Mesodermal cell (in vitro differentiated cells): ENCODE measurements around the gene MCEMP1.

Source experiments
- H3K27ac ChIP-seq: 2 replicates; pipeline ENCODE4 v1.7.0; 2013; ENCODE audit warnings: mild to moderate bottlenecking, low read depth, low read length, moderate library complexity; ENCODE audit not compliant: severe bottlenecking
- H3K36me3 ChIP-seq: 2 replicates; pipeline ENCODE4 v1.7.1; 2013; ENCODE audit warnings: mild to moderate bottlenecking, low read length, moderate library complexity; ENCODE audit not compliant: control insufficient read depth, insufficient read depth
- H3K4me1 ChIP-seq: one replicate; pipeline ENCODE4 v1.7.1; 2013; ENCODE audit warnings: mild to moderate bottlenecking, low read length; ENCODE audit not compliant: insufficient read depth, control insufficient read depth, poor library complexity, severe bottlenecking
- H3K4me3 ChIP-seq: 2 replicates; pipeline ENCODE4 v1.7.0; 2013; ENCODE audit warnings: low read length, control low read depth, mild to moderate bottlenecking; ENCODE audit not compliant: insufficient read depth, poor library complexity, severe bottlenecking; ENCODE audit errors: extremely low read depth
- H3K9me3 ChIP-seq: 2 replicates; pipeline ENCODE4 v1.7.1; 2013; ENCODE audit warnings: mild to moderate bottlenecking, low read length, moderate library complexity; ENCODE audit not compliant: control insufficient read depth
- WGBS, 2 experiments: methylation state at CpG; one replicate each; pipeline ENCODE4 v1.1.5; 2013; ENCODE audit warnings: missing lambda C conversion rate in 2 of 2; ENCODE audit not compliant: insufficient coverage in 2 of 2; 5-methylcytosine and 5-hydroxymethylcytosine counted together

Gene MCEMP1

DNA sequence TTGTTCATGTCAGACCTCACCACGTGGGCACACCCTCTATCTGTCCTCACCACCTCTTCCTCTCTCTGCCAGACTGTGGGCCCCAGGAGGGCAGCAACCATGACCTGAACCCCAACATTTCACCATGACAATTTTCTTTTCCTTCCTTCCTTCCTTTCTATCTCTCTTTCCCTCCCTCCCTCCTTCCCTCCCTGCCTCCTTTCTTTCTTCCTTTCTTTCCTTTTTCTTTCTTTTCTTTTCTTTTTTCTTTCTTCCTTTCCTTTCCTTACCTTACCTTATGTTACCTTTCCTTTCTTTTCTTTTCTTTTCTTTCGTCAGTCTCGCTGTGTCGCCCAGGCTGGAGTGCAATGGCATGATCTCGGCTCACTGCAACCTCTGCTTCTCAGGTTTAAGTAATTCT lies 33.7 kb downstream of the MCEMP1 start:
- no peaks in the 10 kb centered on the region for H3K9me3 ChIP-seq
- 80 to 88% methylated on average over 5 of the region's 5 CpGs for WGBS, 2 experiments
- H3K27ac ChIP-seq: no peak overlapping the region
- no peak overlapping the region for H3K4me3 ChIP-seq
- no peaks in the 10 kb centered on the region for H3K36me3 ChIP-seq
- no peaks in the 10 kb centered on the region for H3K4me1 ChIP-seq

DNA sequence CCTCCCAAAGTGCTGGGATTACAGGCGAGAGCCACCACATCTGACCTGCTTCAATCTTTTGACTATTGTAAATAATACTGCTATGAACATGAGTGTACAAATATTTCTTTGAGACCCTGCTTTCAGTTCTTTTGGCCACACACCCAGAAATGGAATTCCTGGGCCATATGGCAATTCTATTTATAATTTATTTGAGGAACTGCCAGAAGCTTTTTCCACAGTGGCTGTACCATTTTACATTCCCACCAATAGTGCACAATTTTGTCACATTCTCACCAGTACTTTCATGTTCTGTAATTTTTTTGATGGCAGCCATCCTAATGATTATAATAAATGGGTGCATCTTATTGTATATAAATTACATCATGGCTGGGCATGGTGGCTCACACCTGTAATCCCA lies 38.8 kb downstream of the MCEMP1 start:
- WGBS, 2 experiments: no CpG with 5 or more reads among the region's 1 CpG
- Histone ChIP-seq H3K36me3 (no peaks in the 10 kb centered on the region), H3K4me3 (no peak overlapping the region), H3K9me3 (no peaks in the 10 kb centered on the region), H3K27ac (no peak overlapping the region), H3K4me1 (no peaks in the 10 kb centered on the region)

DNA sequence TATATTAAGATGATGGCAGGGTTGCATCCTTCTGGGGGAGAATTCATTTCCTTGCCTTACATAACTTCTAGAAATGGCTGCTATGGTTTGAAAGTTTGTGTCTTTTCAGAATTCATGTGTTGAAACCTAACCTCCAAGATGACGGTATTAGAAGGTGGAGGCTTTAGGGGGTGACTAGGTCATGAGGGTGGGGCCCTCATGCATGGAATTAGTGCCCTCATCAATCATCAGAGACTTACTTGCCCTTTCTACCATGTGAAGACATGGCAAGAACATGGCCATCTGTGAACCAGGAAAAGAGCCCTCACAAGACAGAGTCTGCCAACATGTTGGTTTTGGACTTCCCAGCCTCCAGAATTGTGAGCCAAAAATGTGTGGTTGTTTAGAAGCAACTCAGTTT lies 39.9 kb downstream of the MCEMP1 start:
- no peak overlapping the region for H3K4me3 ChIP-seq
- no peak overlapping the region for H3K27ac ChIP-seq
- no peaks in the 10 kb centered on the region for H3K4me1 ChIP-seq
- 80% methylated on average over 1 of the region's 1 CpG; no CpG with 5 or more reads in 1 of the 2 experiments for WGBS, 2 experiments
- H3K36me3 ChIP-seq: no peaks in the 10 kb centered on the region
- no peaks in the 10 kb centered on the region for H3K9me3 ChIP-seq

GRCh38 chr19:7718668-7719067 lies 41.8 kb downstream of the MCEMP1 start:
- 78 to 87% methylated on average over 7 of the region's 8 CpGs for WGBS, 2 experiments
- H3K4me3 ChIP-seq: no peak overlapping the region
- no peaks in the 10 kb centered on the region for H3K36me3 ChIP-seq
- H3K9me3 ChIP-seq: no peaks in the 10 kb centered on the region
- H3K4me1 ChIP-seq: no peaks in the 10 kb centered on the region
- H3K27ac ChIP-seq: no peak overlapping the region

DNA sequence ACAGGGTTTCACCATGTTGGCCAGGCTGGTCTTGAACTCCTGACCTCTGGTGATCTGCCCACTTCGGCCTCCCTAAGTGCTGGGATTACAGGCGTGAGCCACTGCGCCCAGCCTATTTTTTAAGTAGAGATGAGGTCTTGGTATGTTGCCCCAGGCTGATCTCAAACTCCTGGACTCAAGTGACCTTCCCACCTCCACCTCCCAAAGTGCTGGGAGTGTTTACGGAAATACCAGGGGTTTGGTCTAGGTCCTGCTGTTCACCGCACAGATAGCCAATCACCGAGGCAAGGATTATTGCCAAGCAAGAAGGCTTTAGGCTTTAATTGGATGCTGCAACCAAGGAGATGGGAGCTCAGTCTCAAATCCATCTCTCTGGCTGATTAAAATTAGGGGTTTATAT lies 43.5 kb downstream of the MCEMP1 start:
- Histone ChIP-seq H3K27ac (no peak overlapping the region), H3K4me3 (no peak overlapping the region), H3K36me3 (no peaks in the 10 kb centered on the region), H3K4me1 (no peaks in the 10 kb centered on the region), H3K9me3 (no peaks in the 10 kb centered on the region)
- 88 to 89% methylated on average over 4 to 5 of the region's 6 CpGs for WGBS, 2 experiments

GRCh38 chr19:7722231-7722651 lies 45.4 kb downstream of the MCEMP1 start:
- Histone ChIP-seq H3K9me3 (no peaks in the 10 kb centered on the region), H3K4me1 (no peaks in the 10 kb centered on the region), H3K4me3 (no peak overlapping the region), H3K27ac (no peak overlapping the region), H3K36me3 (no peaks in the 10 kb centered on the region)
- WGBS, 2 experiments: 55 to 59% methylated on average over 3 of the region's 5 CpGs

- Histone ChIP-seq H3K9me3 (no peaks in the 10 kb centered on the region), H3K27ac (no peak overlapping the region), H3K4me1 (no peaks in the 10 kb centered on the region), H3K36me3 (no peaks in the 10 kb centered on the region), H3K4me3 (no peak overlapping the region)
- WGBS, 2 experiments: 67 to 71% methylated on average over 1 to 2 of the region's 2 CpGs
These were observed 48.9 kb downstream of the MCEMP1 start for GRCh38 chr19:7725791-7726190.

DNA sequence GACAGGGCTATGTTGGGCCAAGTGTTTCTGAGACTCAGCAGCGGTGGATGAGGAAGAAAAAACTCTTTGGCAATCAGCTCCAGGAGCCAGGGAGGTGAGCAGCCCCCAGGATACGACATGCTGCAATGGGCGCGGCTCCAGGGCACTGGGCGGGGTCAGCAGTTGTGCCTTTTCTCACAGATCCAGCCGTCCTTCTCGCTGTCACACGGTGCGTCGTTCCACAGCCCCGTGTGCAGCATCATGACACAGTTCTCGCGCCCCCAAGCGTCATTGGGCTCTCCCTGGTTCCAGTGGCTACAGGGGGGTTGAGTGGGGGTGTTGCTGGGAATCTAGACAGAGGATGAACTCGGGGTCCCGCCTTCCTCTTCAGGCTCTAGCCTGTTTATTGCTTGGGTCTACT lies 52.3 kb downstream of the MCEMP1 start:
- Histone ChIP-seq H3K27ac (no peak overlapping the region), H3K36me3 (no peaks in the 10 kb centered on the region), H3K9me3 (no peaks in the 10 kb centered on the region), H3K4me1 (no peaks in the 10 kb centered on the region), H3K4me3 (no peak overlapping the region)
- 32 to 40% methylated on average over 11 to 12 of the region's 16 CpGs for WGBS, 2 experiments
